Spinal cord (tissue), 10 donors: ENCODE results near the gene ORAI1. TPM values are rescaled to one million over a fixed set of nuclear protein-coding genes. Genes with fewer than 3 reads are reported as not detected.

Experiments
- DNase-seq, 6 donors: peaks; one replicate each; pipeline versions ENCODE4 v3.0.0 to v3.0.0-alpha.2; 2013 to 2015; ENCODE audit warnings: low spot score in 6 of 6, low read depth in 4 of 6
- H3K27ac ChIP-seq: one replicate; pipeline ENCODE4 v1.5.1; 2013; ENCODE audit warnings: low read depth, low read length, control low read depth
- H3K27me3 ChIP-seq: one replicate; pipeline ENCODE4 v1.6.1; 2013; ENCODE audit warnings: low read length; ENCODE audit not compliant: control insufficient read depth, insufficient read depth
- H3K36me3 ChIP-seq: one replicate; pipeline ENCODE4 v1.6.1; 2013; ENCODE audit warnings: low read length; ENCODE audit not compliant: control insufficient read depth, insufficient read depth
- H3K4me1 ChIP-seq: one replicate; pipeline ENCODE4 v1.6.1; 2013; ENCODE audit warnings: low read length; ENCODE audit not compliant: control insufficient read depth, insufficient read depth
- H3K4me3 ChIP-seq: one replicate; pipeline ENCODE4 v1.5.1; 2013; ENCODE audit warnings: low read depth, low read length, control low read depth
- H3K9me3 ChIP-seq: one replicate; pipeline ENCODE4 v1.6.1; 2013; ENCODE audit warnings: low read length; ENCODE audit not compliant: control insufficient read depth, insufficient read depth
- WGBS: methylation state at CpG from one replicate; pipeline ENCODE4 v1.1.5; 2013; ENCODE audit warnings: missing lambda C conversion rate; ENCODE audit not compliant: insufficient coverage; 5-methylcytosine and 5-hydroxymethylcytosine counted together
- long read RNA-seq, 4 donors: transcript quantifications; one replicate each; lab custom pipeline, GENCODE V29; 2026
- polyA plus RNA-seq, 2 donors: library from polyadenylated mRNA; unstranded; fragments of 120-200 nt; gene quantifications; one replicate each; pipeline ENCODE4 v1.2.1, GENCODE V29; 2013; ENCODE audit not compliant: insufficient read length in 2 of 2
- total RNA-seq, 2 donors: library from RNA; depleted of rRNA in 1 of 2; stranded (reverse); fragments of 120-200 nt in 1 of 2; fragments of >200 nt in 1 of 2; gene quantifications; one replicate each; pipeline versions ENCODE4 v1.2.3 to v1.2.4, GENCODE V29; 2013 to 2014
- donor health status: healthy.

The ORAI1 gene
- total RNA-seq (1 to 10 TPM; 3.0 to 8.3 TPM), polyA plus RNA-seq (10 to 100 TPM; 12.6 to 14.3 TPM)
- long read RNA-seq, donor 1, transcript ORAI1-203 (2 exons, 2,138 nt): major isoform, 5 of 5 reads
- long read RNA-seq, donor 1, partial matches to known transcripts: 0 of 5 reads
- long read RNA-seq, donor 1, other reads (novel, unspliced or antisense): 0 of 5 reads
- long read RNA-seq, donor 2, partial matches to known transcripts: 0 of 1 reads
- long read RNA-seq, donor 2, other reads (novel, unspliced or antisense): 0 of 1 reads
- long read RNA-seq, donor 3, transcript ORAI1-203 (2 exons, 2,138 nt): major isoform, 8 of 8 reads
- long read RNA-seq, donor 3, partial matches to known transcripts: 0 of 8 reads
- long read RNA-seq, donor 3, other reads (novel, unspliced or antisense): 0 of 8 reads
- long read RNA-seq, donor 4, transcript ORAI1-203 (2 exons, 2,138 nt): major isoform, 10 of 10 reads
- long read RNA-seq, donor 4, partial matches to known transcripts: 0 of 10 reads
- long read RNA-seq, donor 4, other reads (novel, unspliced or antisense): 0 of 10 reads

DNA sequence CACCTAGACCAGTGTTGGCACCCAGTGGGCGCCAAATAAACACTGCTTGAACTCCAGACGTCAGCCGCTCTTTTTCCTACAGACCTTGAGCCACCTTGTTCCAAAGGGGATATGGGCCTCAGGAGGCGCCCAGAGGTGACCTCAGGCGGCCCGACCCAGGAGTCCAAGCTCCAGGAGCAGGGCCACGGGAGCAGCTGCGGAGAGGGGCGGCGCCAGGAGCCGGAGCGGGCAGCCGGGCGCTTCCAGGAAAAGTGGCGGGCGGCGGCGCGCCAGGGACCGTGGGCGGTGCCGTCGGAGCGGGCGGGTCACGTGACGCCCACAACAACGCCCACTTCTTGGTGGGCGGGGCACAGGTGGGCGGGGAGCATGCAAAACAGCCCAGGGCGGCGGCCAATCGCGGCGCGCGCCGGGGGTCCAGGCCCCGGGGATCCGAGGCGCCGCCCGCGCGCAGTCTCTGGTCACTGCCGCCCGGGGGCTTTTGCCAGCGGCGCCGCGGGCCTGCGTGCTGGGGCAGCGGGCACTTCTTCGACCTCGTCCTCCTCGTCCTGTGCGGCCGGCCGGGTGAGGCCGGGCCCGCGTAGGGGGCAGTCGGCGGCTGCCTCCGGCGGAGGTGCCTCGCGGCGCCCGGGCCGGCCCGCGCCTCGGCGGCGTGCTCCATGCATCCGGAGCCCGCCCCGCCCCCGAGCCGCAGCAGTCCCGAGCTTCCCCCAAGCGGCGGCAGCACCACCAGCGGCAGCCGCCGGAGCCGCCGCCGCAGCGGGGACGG lies at the start of gene ORAI1:
Gene ORAI1 (plus strand): TSS at position 444 of the 766 bp plus-strand sequence.
- Histone ChIP-seq H3K4me3 (peak within 1 kb of the TSS; percentile 55), H3K27ac (peak within 1 kb of the TSS; percentile 86), H3K4me1 (peaks cover 34% of the 10 kb centered on the region), H3K9me3 (no peaks in the 10 kb centered on the region), H3K27me3 (no peaks in the 10 kb centered on the region), H3K36me3 (no peaks in the 10 kb centered on the region)
- under 1% methylated on average over 92 of the region's 92 CpGs for WGBS
- DNase-seq: peak; percentile 78 to 98 (median 88)

GRCh38 chr12:121576851-121577391 lies 49.4 kb upstream of the ORAI1 start:
- Histone ChIP-seq H3K9me3 (no peaks in the 10 kb centered on the region), H3K4me1 (peaks cover 53% of the 10 kb centered on the region), H3K27ac (peak overlapping the region; percentile 79), H3K36me3 (peaks cover 13% of the 10 kb centered on the region), H3K4me3 (no peak overlapping the region), H3K27me3 (no peaks in the 10 kb centered on the region)
- 14% methylated on average over 3 of the region's 4 CpGs for WGBS
- DNase-seq: peak in 1 of 6 donors; percentile 52

DNA sequence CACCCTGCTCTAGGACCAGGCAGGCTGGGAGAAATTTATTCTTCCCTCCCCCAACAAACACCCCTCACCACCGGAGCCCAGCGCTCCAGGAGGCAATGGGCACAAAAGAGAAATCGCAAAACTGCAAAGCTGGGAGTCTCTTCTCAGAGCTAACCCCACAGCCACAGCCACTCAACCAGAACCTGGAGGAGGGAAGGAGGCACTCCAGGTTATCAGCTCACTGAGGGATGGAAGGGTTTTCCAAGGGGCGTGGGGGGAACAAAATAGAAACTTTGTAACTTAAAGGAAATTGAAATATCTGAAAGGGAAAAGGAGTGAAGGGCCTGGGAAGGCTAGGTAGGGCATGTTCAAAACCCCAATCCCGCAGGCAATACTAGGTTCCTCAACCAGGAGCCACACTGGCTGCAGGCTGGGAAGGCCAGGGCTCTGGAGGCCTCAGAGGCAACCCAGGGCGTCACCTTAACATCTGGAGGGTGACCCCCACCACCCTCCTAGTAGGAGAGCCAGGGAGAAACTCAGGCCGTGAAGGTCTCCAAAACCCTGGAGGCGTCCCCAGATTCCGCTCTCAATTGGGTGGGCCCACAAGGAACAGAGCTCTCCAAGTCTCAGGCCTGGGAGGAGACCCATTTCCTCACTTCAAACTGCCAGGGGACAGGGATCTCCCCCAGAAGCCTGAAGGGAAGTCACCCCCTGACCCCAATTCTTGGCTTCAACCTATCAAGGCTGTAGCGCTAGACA lies 48.7 kb upstream of the ORAI1 start:
- Histone ChIP-seq H3K36me3 (peaks cover 10% of the 10 kb centered on the region), H3K27me3 (no peaks in the 10 kb centered on the region), H3K4me3 (no peak overlapping the region), H3K9me3 (no peaks in the 10 kb centered on the region), H3K4me1 (peaks cover 59% of the 10 kb centered on the region), H3K27ac (peak overlapping the region; percentile 2)
- WGBS: 81% methylated on average over 6 of the region's 10 CpGs
- peak in 1 of 6 donors; percentile 14 for DNase-seq

- no peaks in the 10 kb centered on the region for H3K9me3 ChIP-seq
- H3K4me1 ChIP-seq: peaks cover 60% of the 10 kb centered on the region
- peak in 2 of 6 donors; percentile 51 to 72 for DNase-seq
- peak overlapping the region; percentile 2 for H3K27ac ChIP-seq
- 7% methylated on average over 72 of the region's 77 CpGs for WGBS
- H3K27me3 ChIP-seq: no peaks in the 10 kb centered on the region
- H3K4me3 ChIP-seq: peak overlapping the region; percentile 61
- H3K36me3 ChIP-seq: peaks cover 9% of the 10 kb centered on the region
Observed at GRCh38 chr12:121578230-121579189, 47.8 kb upstream of the ORAI1 start.

DNA sequence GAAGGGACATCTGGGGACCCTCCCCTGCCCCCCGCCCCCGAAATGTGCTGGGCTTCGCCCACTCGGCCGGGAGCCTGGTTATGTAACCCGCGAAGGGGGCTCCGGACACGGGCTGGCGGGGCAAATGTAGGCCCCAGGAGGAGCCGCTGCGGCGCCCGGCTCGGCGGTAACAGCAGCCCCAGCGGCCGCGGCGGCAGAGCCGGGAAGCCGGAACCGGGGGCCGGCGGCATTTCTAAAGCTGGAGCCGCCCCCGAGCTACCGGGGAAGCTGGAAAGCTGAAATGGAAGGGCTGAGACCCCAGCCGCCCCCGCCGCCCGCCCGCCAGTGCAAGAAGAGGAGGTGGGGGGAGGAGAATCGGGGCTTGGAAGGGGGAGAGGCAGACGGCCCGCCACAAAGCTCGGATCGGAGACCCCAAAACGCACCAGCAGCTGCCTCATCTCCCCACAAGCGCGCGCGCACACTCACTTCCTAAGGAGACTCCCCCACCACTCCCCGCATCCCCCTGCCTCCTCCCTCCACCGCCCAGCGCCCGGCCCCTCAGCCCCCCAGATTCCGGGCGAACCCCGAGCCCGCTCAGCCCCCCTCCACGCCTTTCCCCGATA lies 47.0 kb upstream of the ORAI1 start:
- Histone ChIP-seq H3K27me3 (no peaks in the 10 kb centered on the region), H3K27ac (no peak overlapping the region), H3K4me3 (peak overlapping the region; percentile 61), H3K36me3 (peaks cover 7% of the 10 kb centered on the region), H3K4me1 (peaks cover 60% of the 10 kb centered on the region), H3K9me3 (no peaks in the 10 kb centered on the region)
- under 1% methylated on average over 43 of the region's 53 CpGs for WGBS
- DNase-seq: peak in 2 of 6 donors; percentile 60 to 71

DNA sequence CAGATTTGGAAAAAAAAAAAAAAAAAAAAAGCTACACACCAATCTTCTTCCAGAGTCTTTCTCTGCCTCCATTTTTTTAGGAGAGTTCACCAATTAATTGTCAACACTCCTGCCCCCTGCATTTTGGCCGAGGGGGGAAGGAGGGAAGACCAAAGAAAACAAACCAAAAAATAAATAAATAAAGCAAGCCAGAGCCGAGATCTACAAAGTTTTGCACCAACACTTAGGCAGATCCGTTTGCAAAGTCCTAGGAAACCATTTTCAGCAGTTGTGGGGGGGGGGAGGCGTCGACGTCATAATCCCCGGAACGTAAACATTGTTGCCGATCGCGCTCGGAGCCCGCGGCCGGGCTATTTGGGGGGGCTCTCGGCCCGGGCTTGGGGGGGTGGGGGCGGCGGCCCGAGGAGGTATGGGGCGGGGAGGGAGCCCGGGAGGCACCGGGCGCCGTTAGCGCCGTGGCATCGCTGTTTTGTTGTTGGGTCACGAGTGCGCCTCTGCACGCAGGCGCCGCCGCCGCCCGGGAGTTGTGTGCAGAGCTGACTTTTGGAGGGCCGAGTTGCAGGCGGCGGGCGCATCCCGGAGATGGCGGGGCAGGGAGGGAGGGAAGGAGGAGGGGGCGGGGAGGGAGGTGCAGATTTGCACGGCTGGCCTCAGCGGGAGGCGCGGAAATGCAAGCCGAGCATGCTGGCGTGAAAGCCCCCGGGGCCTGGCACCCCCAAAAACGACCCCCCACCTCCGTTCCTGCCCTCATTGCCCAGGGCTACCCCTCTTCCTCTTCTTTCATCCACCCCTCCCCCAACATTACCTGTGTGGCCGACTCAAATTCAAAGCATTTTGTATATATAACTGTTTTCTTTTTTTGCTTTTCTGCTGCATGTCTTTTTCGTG lies 46.1 kb upstream of the ORAI1 start:
- peak overlapping the region; percentile 75 for H3K27ac ChIP-seq
- H3K27me3 ChIP-seq: no peaks in the 10 kb centered on the region
- no peaks in the 10 kb centered on the region for H3K9me3 ChIP-seq
- DNase-seq: peak in 3 of 6 donors; percentile 63 to 89 (median 84)
- under 1% methylated on average over 45 of the region's 54 CpGs for WGBS
- H3K4me1 ChIP-seq: peaks cover 60% of the 10 kb centered on the region
- H3K4me3 ChIP-seq: peak overlapping the region; percentile 61
- H3K36me3 ChIP-seq: peaks cover 2% of the 10 kb centered on the region

GRCh38 chr12:121580959-121581685 lies 45.2 kb upstream of the ORAI1 start, which contains the start of gene KDM2B:
TSS of gene KDM2B (minus strand) at chr12:121581023. CDS start at chr12:121580911, 112 bp downstream.
- H3K27ac ChIP-seq: peak within 1 kb of the TSS; percentile 75
- peaks cover 56% of the 10 kb centered on the region for H3K4me1 ChIP-seq

More at GRCh38 chr12:121580959-121581685, 45.2 kb upstream of the ORAI1 start, which contains the start of gene KDM2B:
- H3K27me3 ChIP-seq: no peaks in the 10 kb centered on the region
- under 1% methylated on average over 19 of the region's 23 CpGs for WGBS
- H3K4me3 ChIP-seq: peak within 1 kb of the TSS; percentile 61
- H3K36me3 ChIP-seq: no peaks in the 10 kb centered on the region
- H3K9me3 ChIP-seq: no peaks in the 10 kb centered on the region
- DNase-seq: peak in 2 of 6 donors; percentile 65 to 68
